ENCODE data around the gene COL5A1. TPM values are rescaled to one million over a fixed set of nuclear protein-coding genes. Genes with fewer than 3 reads are reported as not detected.
A peak's percentile ranks its signal among the peaks of the same experiment; 100 is the strongest.

COL5A1 gene
- total RNA-seq, 1 donor from 2014 or later: 99.6 TPM

DNA sequence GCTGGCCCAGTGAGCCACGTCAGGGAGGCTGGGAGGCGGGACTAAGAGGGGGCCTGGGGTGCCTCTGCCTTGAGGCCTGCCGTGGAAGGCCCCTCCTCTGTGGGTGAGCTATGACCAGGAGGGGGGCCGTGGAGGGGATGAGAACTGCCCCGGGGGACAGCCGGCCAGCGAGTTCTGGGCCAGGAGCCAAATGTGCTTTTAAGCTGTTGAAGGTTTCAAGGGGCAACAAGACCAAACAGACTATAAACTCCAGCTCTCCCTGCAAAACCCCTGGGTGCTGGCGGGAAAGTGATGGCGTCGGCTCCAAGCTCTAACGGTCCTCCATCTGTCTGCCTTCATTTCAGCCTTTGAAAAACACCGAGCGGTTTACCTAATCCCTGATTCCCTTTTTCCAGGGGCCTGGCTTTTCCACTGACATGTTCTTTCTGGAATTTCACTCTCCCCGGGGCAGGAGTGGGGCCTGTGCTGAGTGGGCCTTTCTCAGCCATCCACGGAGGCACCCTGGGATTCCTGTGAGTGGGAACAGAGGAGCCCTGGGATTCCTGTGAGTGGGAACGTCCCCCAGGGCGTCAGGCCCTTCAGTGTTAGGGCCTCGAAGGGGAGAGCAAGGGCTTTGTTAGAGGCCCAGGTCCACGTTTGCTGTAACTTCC, 65.6 kb downstream of the COL5A1 start:
- Histone ChIP-seq H3K27ac (peak overlapping the region; percentile 87 to 94), H3K9me3 (no peaks in the 10 kb centered on the region), H3K27me3 (no peaks in the 10 kb centered on the region), H3K4me3 (no peak overlapping the region), H3K4me1 (peaks cover 30 to 44% of the 10 kb centered on the region in 2 donors), H3K36me3 (peaks cover 0 to 6% of the 10 kb centered on the region in 2 donors)
- peak; percentile 51 to 91 for DNase-seq (ENCODE audit: low spot score in 2 of 2)
- intact Hi-C loops (cut with DNase I): loop anchor here (5.0 kb wide), 1 partner anchor 250 kb away; no protein-coding TSS in a partner anchor
- TF ChIP-seq, protein P1, sequence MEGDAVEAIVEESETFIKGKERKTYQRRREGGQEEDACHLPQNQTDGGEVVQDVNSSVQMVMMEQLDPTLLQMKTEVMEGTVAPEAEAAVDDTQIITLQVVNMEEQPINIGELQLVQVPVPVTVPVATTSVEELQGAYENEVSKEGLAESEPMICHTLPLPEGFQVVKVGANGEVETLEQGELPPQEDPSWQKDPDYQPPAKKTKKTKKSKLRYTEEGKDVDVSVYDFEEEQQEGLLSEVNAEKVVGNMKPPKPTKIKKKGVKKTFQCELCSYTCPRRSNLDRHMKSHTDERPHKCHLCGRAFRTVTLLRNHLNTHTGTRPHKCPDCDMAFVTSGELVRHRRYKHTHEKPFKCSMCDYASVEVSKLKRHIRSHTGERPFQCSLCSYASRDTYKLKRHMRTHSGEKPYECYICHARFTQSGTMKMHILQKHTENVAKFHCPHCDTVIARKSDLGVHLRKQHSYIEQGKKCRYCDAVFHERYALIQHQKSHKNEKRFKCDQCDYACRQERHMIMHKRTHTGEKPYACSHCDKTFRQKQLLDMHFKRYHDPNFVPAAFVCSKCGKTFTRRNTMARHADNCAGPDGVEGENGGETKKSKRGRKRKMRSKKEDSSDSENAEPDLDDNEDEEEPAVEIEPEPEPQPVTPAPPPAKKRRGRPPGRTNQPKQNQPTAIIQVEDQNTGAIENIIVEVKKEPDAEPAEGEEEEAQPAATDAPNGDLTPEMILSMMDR (IDR thresholded peaks at IDR 0.05): no peak

DNA sequence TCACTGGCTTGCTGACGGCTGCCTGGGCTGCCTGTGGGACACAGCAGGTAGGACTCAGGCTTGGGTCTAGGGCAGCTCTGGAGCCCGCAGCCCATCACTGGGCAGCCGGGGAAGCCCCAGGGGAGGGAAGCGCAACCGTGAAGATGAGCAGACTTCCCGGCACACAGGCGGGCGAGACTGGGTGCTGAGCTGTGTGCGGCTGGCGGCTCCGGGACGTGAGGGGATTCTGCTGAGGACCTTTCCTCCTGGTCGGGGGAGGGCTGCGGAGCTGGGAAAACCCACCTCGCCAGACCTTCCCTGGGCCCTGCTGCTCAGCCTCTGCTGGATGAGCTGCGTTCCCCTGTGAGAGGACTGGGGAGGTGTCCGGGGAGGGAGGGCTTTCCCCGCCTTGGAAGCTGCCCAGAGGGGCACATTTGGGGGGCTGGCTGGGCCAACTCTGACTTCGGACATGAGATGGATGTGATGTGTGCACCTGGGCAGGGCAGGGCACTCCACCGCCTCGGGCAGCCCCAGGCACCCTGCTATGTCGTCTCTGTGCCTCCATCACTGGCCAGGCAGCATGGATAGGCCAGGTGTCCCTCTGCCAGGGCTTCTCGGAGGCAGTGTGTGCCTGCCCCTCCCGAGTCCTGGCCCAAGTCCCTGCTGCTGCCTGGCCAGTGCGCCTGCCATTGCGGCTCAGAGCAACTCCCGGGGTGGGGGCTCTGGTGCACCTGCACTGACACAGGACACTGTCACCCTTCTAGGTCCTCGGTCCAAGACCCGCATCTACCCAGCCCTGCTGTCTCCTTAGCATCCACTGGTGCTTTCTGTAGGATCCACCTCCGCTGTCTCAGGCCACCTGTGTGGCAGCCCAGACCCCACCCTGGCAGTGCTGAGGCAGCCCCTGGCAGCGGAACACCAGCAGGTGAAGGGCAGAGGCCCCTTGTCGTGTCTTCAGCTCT, 66.4 kb downstream of the COL5A1 start:
- TF ChIP-seq, protein P1 (IDR thresholded peaks at IDR 0.05): no peak
- Histone ChIP-seq H3K9me3 (no peaks in the 10 kb centered on the region), H3K27ac (peak overlapping the region; percentile 87 to 94), H3K27me3 (no peaks in the 10 kb centered on the region), H3K36me3 (no peaks in the 10 kb centered on the region), H3K4me1 (peaks cover 30 to 44% of the 10 kb centered on the region in 2 donors), H3K4me3 (no peak overlapping the region)
- intact Hi-C loops (cut with DNase I): loop anchor here (5.0 kb wide), 1 partner anchor 251 kb away; no protein-coding TSS in a partner anchor
- no peak for DNase-seq (ENCODE audit: low spot score in 2 of 2)

DNA sequence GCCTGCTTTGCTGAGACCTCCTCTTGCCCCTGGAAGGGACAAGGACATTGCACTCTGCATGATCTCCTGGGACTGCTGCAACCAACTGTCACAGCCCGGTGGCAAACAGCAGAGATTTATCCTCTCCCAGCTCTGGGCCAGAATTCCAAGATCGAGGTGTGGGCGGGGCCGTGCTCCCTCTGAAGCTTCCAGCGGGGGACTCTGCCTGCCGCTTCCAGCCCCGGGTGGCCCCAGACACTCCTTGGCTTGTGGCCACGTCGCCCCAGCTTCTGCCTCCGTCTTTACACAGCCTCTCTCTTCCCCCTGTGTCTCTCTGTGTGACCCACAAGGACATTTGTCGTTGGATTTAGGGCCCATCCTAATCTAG, 67.1 kb downstream of the COL5A1 start:
- Histone ChIP-seq H3K9me3 (no peaks in the 10 kb centered on the region), H3K4me1 (peaks cover 30 to 44% of the 10 kb centered on the region in 2 donors), H3K27ac (peak overlapping the region; percentile 1 to 94), H3K27me3 (no peaks in the 10 kb centered on the region), H3K36me3 (no peaks in the 10 kb centered on the region), H3K4me3 (no peak overlapping the region)
- no peak for DNase-seq (ENCODE audit: low spot score in 2 of 2)
- TF ChIP-seq, protein P1 (IDR thresholded peaks at IDR 0.05): no peak
- intact Hi-C loops (cut with DNase I): loop anchor here (5.0 kb wide), 1 partner anchor 251 kb away; no protein-coding TSS in a partner anchor

DNA sequence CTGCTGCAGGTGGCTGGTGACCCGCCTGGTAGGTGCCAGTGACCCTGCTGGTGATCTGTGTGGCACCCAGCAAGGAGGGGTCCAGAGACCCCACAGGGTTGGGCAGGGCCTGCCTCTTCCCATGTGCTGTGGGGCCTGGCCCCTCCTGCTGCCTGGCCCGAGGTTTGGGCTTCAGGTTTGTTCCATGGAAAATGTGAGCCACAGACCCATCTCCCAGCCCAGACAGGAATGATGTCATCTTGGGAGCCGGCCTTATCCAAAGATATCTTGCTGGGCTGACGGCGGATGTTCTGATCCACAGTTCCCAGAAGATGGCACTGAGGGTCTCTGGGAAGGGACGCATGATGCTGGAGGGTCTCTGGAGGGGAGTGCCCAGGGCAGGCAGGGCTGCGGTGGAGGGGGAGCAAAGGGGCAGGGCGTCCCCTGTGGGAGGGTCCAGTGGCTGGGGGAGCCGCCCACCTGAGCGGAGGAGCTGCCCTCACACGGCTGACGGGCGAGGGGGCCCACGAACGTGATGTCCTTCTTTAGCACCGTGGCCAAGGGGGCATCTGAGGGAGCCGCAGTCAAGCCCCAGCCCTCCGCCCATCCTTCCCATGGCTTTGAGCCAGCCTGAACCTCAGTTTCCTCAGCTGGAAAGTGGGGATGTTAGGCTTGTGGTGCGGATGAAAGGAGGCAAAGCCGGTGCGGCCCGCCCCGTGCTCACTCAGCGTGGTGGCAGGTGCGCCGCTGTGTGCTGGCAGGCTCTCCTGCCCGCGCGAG, 68.1 kb downstream of the COL5A1 start:
- intact Hi-C loops (cut with DNase I): loop anchor here (5.0 kb wide), 1 partner anchor 252 kb away; no protein-coding TSS in a partner anchor
- Histone ChIP-seq H3K36me3 (no peaks in the 10 kb centered on the region), H3K27ac (peak overlapping the region; percentile 10 to 94), H3K9me3 (no peaks in the 10 kb centered on the region), H3K27me3 (no peaks in the 10 kb centered on the region), H3K4me3 (no peak overlapping the region), H3K4me1 (peaks cover 30 to 41% of the 10 kb centered on the region in 2 donors)
- TF ChIP-seq, protein P1 (IDR thresholded peaks at IDR 0.05): no peak
- DNase-seq (ENCODE audit: low spot score in 2 of 2): peak; percentile 30 to 80

DNA sequence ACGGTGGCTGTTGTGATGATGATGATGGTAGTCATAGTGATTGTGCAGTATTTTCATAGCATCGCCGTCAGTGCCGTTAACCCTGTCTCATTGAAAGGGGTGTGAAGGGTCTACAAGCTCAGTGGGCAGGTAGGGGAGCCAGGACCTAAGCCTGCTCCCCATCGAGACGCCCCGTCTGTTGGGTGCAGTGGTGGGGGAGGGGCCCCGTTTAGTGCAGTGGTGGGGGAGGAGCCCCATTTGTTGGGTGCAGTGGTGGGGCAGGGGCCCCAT, 68.6 kb downstream of the COL5A1 start:
- no peak overlapping the region for H3K4me3 ChIP-seq
- intact Hi-C loops (cut with DNase I): no loop called here
- H3K9me3 ChIP-seq: no peaks in the 10 kb centered on the region
- H3K4me1 ChIP-seq: peaks cover 30 to 38% of the 10 kb centered on the region in 2 donors
- no peak for DNase-seq (ENCODE audit: low spot score in 2 of 2)
- peak overlapping the region; percentile 10 to 64 for H3K27ac ChIP-seq
- no peaks in the 10 kb centered on the region for H3K36me3 ChIP-seq
- TF ChIP-seq, protein P1 (IDR thresholded peaks at IDR 0.05): no peak
- H3K27me3 ChIP-seq: no peaks in the 10 kb centered on the region
